ENCODE data around the gene UGT3A1.

Gene UGT3A1

DNA sequence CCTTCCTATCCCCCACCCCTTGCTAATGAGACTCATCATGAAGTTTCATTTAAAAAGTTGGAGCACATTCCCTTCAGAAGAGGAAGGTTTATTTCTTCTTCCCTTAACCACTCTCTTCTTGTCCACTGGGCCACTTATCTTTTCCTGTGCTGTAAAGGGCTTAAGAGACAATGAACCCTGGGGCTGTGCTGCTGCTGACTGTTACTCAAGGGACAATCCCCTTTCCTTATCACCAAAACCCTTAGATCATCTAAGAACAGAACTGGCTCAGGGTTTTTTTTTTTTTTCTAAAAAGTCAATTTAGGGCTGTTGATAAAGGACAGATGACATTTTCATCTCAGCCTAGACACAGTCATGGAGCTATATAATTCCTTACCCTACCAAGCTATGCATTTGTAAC lies 82.4 kb downstream of the UGT3A1 start:
- DNase-seq (ENCODE audit: low spot score) = peak; percentile 28

DNA sequence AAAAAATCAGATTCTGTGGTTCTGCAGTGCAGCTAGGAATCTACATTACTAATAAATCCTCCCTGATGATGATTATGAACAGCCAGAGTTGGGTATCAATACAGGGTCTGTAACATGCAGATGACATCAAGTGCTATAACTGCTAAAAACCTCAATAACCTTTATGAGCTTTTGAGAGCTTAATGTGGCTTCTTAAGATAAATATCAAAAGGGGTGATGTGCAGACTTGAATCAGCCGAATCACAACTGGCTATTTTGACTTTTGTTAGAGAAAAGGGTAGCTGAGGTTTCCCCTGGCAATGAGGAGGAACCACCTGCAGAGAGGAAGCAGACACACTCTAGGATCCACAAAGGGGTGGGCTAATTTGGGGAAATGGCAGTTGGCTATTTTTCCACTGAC lies 83.0 kb downstream of the UGT3A1 start:
- DNase-seq (ENCODE audit: low spot score) = no peak

DNA sequence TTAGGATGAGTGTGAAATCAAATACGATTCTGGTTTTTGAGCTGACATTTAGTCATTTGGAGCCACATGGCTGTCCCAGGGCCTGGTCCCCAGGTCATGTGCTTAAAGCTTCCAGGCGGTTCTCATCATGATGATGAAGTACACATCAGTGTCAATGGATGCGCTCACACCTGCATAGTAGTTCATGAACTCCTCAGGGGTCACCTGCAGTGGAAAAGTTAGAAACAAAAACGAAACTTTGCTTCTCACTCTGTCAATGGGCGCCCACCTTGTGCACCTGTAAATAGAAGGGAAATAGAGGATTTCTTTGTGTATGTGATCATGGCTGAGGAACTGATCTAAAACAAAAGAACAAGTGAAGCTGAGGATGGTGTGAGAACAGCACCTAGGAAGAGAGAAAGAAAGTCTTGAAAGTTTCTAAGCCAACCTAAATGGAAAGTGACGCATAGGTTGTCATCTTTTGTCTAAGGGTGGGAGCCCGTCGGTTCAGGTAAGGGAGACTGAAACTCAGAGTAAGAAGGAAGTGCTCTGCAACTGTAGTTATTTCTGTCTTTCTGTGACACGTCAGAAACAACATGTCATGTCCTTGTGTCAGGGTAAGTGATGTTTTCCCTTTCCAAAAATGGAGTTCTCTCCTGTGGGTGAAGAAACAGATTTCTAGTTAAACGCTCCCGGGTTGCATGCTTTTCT lies 86.6 kb downstream of the UGT3A1 start:
- no peak for DNase-seq (ENCODE audit: low spot score)

DNA sequence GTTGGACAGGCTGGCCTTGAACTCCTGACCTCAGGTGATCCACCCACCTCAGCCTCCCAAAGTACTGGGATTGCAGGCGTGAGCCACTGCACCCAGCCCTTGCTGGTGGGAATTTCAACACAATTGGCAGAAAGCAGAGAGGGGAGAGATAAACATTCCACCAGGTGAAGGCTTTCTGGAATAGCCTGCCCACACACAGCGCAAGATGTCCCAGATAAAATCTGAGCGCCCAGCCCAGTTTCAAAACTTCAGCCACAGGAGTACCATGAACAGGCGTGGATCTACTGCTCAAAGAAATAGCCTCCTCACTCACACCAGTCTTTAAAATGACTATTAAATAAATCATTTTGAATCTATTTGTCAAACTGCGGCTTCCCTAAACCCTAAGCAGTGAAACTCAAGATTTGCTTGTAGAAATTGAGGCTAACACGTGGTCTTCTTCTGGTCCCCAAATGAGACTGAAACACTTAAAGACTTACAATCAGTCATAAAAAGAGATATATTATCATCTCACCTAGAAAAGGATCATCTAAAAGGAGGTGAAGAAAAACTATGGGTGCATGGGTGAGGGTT lies 87.5 kb downstream of the UGT3A1 start:
- DNase-seq (ENCODE audit: low spot score) = no peak

DNA sequence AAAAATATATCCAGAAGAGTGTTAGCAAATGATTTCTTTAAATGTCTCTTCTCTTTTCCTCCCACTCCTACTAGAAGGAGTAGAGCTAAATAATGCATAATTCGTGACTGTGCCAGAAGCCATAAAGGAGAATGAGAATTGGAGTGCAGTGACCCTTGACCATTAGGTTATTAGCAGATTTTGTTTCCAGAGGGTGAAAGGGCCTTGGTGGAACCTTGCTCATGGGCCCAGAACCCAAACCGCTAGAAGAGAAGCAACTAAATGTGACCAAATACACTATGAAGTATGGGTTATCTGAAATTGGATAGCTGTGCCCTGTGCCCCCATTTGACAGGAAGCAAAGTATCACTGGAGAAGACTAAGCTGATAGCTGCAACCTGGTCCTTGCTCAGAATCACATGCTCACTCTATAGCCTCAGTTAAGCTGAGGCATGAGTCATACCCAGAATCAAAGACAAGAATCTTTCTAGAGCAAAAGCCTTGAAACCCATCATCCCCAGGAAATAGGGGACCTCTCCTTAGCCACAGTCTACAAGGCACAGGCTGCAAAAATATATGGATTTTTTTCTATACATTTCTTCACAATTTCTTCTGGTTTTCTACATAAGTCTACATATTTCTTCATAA lies 89.0 kb downstream of the UGT3A1 start:
- no peak for DNase-seq (ENCODE audit: low spot score)

Measured in SK-N-DZ (cell line).